GM18502 (cell line): ENCODE data around the gene STRN.
"Not testable (repeated sequence)": the region's sequence is repeated elsewhere in the genome, so short reads cannot be mapped to it uniquely, and the experiment has no call there.

Source experiments
- ATAC-seq: cut with Tn5 transposase; IDR thresholded peaks from one replicate; pipeline ENCODE4 v1.9.1; 2021; ENCODE audit warnings: mild to moderate bottlenecking; ENCODE audit not compliant: unreplicated experiment, poor library complexity

Gene STRN, protein sequence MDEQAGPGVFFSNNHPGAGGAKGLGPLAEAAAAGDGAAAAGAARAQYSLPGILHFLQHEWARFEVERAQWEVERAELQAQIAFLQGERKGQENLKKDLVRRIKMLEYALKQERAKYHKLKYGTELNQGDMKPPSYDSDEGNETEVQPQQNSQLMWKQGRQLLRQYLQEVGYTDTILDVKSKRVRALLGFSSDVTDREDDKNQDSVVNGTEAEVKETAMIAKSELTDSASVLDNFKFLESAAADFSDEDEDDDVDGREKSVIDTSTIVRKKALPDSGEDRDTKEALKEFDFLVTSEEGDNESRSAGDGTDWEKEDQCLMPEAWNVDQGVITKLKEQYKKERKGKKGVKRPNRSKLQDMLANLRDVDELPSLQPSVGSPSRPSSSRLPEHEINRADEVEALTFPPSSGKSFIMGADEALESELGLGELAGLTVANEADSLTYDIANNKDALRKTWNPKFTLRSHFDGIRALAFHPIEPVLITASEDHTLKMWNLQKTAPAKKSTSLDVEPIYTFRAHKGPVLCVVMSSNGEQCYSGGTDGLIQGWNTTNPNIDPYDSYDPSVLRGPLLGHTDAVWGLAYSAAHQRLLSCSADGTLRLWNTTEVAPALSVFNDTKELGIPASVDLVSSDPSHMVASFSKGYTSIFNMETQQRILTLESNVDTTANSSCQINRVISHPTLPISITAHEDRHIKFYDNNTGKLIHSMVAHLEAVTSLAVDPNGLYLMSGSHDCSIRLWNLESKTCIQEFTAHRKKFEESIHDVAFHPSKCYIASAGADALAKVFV

DNA sequence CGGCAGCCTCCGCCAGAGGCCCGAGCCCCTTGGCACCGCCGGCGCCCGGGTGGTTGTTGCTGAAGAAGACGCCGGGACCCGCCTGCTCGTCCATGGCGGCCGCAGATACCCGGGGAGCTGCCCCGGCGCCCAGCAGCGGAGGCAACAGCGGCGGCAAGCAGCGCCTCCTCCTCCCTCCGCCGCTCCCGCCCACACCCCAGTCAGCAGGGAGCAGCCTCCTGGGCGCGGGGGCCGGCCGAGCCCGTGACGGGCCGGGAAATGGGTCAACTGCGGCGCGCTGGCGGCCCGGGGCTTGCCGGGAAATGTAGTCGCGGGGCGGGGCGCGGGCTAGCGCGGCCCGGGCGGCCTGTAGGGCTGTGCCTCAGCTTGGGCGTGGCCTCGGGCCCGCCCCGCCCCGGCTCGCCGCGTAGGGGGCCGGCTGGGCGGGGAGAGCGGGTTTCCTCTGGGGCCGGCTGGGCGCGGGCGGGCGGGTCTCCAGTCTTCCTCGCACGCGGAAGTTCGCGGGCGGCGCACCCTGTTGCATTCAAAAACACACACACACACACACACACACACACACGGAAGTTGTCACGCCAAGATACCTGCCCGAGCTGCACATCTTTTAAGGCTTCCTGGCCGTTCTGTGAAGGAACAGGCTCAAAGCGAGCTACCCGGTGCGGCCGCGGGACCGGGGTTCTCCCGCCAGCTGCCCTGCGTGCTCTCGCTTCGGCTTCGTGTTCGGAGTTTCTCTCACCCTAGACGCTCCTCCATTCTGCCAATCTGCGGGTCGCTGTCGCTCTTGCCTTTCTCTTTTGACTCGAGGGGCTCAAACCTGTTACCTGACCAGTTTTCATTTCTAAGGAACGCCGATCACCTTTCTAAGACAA lies at the start of gene STRN:
Gene STRN (minus strand): TSS at position 167 of the 866 bp plus-strand sequence. CDS start 73 bp downstream, at position 94.
- peak; percentile 98 for ATAC-seq

DNA sequence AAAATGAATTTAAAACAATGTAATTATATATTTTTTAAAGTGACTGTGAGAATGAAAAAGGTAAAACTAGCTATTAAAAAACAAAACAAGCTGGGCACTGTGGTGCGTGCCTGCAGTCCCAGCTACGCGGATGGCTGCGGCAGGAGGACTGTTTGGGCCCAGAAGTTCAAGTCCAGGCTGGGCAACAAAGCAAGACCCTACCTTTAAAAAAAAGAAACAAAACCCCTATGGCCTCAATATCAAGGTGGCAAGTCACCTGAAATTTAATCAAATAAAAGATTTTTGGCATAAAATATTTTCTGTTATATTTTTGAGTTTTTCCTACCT lies 46.9 kb upstream of the STRN start:
- ATAC-seq, result peak; percentile 23

DNA sequence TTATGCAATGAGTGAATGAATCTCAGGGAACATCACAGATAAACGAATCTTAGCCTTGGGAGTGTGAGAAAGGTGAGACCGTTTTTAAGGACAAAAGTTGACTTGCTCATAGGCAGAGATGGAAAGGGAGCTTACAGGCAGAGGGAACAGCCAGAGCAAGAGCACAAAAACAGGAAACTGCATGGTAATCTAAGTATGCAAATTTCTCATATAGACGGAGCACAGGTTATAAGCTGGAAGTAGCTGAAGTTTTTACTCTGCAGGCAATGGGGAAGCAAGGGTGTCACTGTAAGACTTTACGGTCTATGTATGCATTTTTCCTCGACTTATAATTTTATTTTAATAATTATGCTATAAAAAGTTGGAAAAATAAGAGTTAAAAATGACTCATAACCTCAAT lies 44.8 kb upstream of the STRN start:
- ATAC-seq, result peak; percentile 61

DNA sequence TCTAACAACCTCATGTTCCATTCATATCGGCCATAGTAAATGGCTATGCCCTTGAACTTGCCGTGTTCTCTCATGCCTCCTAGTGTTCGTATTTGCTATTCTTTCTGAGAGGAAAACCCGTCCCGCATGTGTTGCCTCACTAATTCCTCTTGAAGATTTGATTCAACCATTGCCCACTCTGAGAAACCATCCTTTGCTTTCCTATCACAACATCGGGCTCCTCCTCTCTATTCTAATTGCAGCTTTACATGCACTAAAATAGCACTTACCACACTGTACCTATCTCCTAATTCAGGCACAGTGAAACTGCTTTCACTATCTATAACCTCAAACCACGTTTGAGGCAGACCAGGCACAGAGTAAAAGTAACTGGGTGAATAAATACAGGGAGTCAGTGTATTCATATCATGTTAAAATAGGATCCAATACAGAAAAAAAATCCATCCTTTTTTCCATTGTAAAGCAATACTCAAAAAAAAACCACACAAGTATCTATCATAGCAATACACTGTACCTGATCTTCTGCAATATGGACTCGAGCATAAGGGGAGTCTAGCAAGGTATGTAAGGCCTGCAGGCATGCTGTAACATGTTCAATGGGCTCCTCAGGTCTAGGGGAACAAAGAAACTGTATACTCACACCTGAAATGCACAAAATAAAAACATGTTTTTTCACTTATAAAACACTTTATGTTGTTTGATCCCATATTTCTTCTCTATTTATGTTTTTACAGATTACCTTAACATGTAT lies 39.0 kb upstream of the STRN start:
- peak; percentile 100 for ATAC-seq

DNA sequence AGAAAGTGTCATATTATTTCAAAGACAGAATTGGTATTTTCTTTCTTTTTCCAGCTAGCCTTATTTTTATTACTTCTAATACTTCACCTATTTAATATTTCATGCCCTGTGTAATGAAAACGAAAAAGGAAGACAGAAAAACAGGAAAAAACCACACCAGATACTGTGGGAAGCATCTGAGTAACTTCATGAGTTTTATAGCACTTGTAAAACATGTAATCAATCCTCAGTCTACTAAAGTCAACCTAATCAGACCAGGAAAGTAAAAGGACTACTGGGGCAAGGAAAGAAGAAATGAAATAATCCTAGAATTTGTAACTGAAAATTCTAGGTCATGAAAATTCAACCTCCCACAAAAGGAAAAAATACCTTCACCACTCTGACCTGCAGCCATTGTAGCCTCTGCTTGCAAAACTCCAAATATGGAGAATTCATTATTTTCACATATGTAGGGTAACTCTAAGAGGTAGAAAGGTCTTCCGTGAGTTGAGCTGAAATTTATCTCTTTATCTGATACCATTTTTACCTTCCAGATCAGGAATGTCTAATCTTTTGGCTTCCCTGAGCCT lies 34.7 kb upstream of the STRN start:
- ATAC-seq, result no peak

DNA sequence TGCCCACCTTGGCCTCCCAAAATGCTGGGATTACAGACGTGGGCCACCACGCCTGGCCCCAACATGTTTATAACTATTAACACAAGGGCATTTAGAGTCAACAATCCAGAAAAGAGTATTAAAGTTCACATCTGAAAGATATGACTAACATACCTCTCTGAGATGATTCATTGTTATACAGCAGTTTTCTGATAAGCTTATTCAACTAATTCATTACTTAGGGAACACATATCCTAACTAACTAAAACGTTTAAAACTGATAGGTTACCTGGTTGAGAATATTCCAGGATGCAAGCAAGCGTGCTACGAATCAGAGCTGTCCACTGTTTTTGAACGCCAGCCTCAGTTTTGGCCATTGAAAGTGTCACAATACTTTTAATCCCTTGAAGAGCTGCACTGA lies 34.0 kb upstream of the STRN start:
- ATAC-seq, result no peak

DNA sequence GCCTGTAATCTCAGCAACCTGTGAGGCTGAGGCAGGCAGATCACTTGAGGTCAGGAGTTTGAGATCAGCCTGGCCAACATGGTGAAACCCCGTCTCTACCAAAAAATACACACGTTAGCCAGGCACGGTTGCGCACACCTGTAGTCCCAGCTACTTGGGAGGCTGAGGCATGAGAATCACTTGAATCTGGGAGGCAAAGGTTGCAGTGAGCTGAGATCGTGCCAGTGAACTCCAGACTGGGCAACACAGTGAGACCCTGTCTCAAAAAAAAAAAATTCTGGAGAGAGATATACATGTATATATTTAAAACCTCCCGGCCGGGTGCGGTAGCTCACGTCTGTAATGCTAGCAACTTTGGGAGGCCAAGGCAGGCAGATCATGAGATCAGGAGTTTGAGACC lies 33.1 kb upstream of the STRN start:
- ATAC-seq, result not testable (repeated sequence)

DNA sequence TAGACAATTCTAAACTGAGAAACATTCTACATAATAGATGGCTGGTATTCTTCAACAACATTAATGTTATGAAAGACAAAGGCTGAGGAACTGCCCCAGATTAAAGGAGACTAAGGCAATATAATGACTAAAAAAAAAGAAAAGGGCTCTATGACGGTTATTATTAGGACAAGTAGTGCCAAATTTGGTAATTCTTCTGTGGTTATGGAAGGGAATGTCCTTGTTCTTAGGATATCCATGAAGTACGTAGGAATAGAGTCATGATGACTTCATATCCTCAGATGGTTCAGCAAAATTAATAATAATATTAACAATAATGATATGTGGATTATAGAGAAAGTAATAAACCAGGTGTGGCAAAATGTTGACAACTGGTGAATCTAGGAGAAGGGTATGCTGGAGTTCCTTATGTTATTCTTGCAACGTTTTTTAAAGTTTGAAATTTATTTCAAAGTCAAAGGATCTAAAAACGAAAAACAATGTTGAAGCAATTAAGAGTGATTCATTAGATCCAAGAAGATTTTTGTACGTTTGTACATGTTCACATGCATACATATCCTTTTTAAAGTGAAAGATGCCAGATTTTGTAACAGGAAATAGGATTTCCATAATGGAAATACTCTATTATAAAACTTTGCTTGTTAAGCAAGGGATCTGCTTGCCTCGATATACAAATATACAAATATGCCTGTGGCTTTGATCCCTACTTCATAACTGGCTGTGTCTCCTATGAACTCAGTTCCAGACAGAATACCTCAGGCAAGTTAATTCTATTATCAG lies 27.7 kb upstream of the STRN start:
- no peak for ATAC-seq

DNA sequence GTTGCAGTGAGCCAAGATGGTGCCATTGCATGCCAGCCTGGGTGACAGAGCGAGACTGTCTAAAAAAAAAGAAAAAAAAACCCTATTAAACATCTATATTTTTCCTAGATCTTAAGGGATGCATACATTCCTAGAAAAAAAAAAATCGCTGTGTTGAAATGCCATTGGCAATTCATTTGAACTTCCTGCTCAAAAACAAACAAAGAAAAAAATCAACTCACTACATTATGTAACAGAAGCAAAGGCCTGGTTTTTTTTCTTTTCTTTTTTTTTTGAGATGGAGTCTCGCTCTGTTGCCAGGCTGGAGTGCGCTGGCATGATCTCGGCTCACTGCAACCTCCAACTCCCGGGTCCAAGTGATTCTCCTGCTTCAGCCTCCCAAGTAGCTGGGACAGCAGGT lies 21.7 kb upstream of the STRN start:
- no peak for ATAC-seq

DNA sequence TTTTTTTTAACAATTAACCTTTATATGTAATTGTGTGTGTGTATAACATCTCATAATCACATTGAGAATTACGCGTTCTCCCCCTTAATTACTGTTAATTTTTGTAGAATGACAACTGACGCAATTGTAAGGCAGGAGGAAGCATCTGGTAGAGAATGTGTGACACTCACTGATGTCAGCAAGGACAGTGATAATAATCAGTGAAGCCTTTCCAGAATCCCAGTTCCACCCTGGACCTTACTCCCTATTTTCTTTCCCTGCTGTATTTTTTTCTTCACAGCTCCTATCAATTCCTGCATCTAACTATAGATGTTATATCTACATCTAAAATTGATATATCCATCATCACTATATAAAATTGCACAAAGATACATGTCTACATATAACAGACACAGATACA lies 16.1 kb upstream of the STRN start:
- no peak for ATAC-seq

DNA sequence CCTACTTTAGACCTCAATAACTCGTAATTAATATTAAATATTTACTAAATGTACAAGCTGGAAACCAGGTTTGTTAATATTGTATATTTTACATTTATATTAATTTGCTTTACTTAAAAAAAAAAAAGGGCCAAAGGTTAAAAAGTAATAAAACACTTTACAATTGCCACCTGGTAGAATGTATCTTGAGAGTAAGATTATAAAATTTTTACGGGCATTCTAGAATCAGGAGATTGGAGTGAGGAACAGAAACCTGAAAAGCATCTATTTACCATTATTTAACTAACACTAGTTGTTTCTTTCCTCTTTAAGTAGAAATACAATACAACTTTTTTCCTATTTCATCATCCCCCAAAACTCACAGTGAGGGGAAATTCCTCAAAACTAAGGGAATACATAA lies 15.6 kb upstream of the STRN start:
- no peak for ATAC-seq

DNA sequence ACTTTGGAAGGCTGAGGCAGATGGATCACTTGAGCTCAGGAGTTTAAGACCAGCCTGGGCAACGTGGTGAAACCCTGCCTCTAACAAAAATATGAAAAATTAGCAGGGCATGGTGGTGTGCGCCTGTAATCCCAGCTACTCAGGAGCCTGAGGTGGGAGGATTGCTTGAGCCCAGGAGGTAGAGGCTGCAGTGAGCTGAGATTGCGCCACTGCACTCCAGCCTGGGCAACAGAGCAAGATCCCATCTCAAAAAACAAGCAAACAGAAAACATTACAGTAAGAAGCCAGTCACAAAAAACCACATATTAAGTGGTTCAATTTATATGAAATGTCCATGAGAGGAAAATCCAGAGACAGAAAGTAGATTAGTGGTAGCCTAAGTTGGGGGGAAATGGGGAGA lies 12.7 kb upstream of the STRN start:
- not testable (repeated sequence) for ATAC-seq

DNA sequence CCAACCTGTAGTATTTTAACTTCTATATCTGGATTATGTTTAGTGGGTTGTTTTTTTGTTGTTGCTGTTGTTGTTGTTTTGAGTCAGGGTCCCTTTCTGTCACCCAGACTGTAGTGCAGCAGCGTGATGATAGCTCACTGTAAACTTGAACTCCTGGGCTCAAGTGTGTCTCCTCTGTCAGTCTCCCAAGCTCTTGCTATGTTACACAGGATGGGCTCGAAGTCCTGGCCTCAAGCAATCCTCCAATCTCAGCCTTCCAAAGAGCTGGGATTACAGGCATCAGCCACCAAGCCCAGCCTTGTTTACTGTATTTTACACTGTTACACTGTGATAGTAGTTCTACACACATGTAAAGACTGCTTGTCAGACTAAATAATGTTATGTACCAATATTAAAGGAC lies 9.7 kb upstream of the STRN start:
- ATAC-seq, result no peak

DNA sequence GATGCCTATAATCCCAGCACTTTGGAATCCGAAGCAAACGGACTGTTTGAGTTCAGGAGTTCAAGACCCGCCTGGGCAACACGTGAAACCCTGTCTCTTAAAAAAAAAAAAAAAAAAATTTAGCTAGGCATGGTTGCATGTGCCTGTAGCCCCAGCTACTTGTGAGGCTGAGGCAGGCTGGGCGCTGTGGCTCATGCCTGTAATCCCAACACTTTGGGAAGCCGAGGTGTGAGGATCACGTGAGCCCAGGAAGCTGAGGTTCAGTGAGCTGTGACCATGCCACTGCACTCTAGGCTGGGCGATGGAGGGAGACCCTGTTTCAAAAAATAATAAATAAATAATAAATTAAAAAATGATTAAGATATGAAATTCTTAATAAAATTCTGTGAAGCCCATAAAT lies 9.0 kb upstream of the STRN start:
- no peak for ATAC-seq

DNA sequence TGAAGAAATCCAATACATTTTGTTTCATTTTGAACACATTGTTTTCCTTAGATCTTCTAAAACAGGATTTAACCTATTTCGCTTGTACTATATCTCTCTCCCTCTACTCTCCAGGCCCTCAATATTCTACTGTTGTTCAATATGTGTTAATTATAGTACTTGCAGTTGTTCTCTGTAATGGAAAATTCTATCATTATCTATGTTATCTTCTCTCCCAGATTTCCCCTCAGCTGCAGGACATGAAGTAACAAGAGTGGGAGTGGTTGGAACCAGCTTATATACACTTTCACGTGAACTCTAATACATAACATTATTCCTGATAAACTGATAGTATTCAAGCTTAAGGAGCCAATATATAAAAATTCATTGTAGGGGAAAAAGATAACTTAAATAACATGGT lies 7.0 kb upstream of the STRN start:
- ATAC-seq, result no peak

DNA sequence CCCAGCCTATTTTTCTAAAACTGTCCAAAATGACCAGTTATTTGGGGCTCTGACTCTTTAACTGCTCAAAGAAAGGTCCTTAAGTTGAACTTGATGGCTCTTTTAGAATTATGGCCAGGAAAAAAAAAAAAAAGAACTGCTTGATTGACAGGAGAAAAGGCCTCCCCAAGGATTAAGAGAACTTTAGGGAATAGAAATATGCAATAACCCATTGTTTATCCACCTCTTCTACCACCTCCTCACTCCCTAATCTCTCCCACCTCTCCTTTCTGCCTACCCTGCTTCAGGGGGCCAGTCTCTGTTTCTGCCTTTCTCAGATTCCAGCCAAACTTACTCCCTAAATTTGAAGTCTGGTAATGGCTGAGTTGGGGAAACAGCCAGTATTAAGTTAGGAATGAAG lies 5.7 kb upstream of the STRN start:
- ATAC-seq, result no peak

DNA sequence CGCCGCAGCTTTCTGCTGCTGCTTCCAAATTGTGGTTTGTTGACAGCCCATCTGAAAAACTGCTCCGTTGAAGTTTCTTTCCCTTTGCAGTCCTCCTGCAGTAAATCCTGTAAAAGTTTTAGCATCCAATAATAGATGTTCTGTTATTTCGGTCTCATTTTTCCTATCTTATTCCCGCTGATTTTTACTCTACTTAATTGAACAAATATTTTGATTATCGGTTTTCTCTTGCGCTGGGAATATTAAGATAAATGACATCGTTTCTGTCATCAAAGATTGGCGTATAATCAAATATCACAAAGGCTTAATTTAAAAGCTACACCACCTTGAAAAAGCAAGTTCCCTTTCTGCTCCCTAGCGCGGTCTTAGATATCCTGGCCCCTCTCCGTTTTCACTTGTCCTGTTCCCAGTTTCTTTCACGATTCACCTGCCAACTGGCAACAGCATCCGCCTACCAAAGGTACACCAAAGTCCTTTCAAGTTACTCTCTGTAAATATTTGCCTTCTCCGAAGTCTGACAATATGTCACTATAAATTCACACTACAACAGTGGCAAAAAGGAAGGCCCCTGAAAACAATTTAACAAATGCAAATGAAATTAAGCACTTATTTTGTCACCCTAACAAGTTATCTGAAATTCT lies 1.0 kb upstream of the STRN start:
- no peak for ATAC-seq

DNA sequence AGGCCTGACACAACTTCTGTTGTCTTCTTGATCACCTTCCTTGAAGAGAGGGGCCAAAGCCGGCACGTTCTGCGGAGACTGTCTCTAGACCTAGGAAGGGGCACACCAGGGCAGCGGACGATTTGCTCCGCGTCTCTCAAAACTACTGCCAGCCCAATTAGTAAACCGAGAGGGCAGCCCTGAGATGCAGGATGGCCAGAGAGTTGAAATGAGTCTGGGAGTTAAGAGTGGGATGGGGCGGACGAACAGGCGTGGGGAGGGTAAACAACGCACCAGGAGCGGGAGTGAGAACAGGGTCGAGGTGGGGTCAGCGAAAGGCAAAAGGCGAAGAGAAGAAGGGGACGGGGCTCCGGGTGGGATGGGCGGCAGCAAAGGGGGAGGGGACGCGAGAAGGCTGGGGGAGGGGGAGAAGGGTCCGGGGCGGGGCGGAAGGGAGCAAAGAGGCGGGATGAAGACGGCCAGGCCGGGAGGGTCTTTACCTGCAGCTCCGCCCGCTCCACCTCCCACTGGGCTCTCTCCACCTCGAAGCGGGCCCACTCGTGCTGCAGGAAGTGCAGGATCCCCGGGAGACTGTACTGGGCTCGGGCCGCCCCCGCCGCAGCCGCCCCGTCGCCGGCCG lies 476 bp downstream of the STRN start:
- ATAC-seq, result peak; percentile 36
